ENCODE measurements around the gene CAPN5. TPM values are rescaled to one million over a fixed set of nuclear protein-coding genes. Genes with fewer than 3 reads are reported as not detected.

Gene CAPN5
- total RNA-seq, 1 donor from 2014 or later = 12.8 TPM

GRCh38 chr11:77026221-77026620 lies 40.5 kb upstream of the CAPN5 start:
- Mint-ChIP-seq H3K4me1 (ENCODE audit: unreplicated experiment) (no peaks in the 10 kb centered on the region), H3K4me3 (ENCODE audit: unreplicated experiment) (no peak overlapping the region), H3K36me3 (ENCODE audit: unreplicated experiment) (peaks cover 3% of the 10 kb centered on the region), H3K9me3 (ENCODE audit: unreplicated experiment) (no peaks in the 10 kb centered on the region), H3K27me3 (ENCODE audit: unreplicated experiment) (peaks cover 24% of the 10 kb centered on the region), H3K27ac (ENCODE audit: unreplicated experiment) (no peak overlapping the region)
- TF ChIP-seq, protein P1, sequence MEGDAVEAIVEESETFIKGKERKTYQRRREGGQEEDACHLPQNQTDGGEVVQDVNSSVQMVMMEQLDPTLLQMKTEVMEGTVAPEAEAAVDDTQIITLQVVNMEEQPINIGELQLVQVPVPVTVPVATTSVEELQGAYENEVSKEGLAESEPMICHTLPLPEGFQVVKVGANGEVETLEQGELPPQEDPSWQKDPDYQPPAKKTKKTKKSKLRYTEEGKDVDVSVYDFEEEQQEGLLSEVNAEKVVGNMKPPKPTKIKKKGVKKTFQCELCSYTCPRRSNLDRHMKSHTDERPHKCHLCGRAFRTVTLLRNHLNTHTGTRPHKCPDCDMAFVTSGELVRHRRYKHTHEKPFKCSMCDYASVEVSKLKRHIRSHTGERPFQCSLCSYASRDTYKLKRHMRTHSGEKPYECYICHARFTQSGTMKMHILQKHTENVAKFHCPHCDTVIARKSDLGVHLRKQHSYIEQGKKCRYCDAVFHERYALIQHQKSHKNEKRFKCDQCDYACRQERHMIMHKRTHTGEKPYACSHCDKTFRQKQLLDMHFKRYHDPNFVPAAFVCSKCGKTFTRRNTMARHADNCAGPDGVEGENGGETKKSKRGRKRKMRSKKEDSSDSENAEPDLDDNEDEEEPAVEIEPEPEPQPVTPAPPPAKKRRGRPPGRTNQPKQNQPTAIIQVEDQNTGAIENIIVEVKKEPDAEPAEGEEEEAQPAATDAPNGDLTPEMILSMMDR (IDR thresholded peaks at IDR 0.05) = no peak
- DNase-seq (ENCODE audit: extremely low spot score, unreplicated experiment) = no peak

DNA sequence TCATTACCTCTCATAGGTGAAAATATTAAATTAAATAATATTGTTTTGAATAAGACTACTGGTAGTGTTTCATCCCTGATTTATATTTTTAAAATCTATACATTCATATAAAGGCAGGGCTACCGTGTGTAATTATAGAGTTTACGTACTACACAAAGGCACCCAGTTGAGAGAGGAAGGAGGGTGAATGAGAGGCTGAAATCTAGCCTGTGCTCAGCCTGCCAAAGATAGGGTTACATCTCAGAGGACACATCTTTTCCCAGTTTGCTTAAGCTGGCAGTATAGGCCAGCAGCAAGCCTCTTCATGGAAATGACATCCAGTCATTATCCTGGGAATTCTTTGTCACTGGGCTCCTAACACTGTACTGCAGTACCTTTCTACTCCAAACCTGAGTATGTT lies 40.0 kb upstream of the CAPN5 start:
- Mint-ChIP-seq H3K27ac (ENCODE audit: unreplicated experiment) (no peak overlapping the region), H3K4me3 (ENCODE audit: unreplicated experiment) (no peak overlapping the region), H3K36me3 (ENCODE audit: unreplicated experiment) (peaks cover 2% of the 10 kb centered on the region), H3K27me3 (ENCODE audit: unreplicated experiment) (peaks cover 27% of the 10 kb centered on the region), H3K9me3 (ENCODE audit: unreplicated experiment) (no peaks in the 10 kb centered on the region), H3K4me1 (ENCODE audit: unreplicated experiment) (no peaks in the 10 kb centered on the region)
- TF ChIP-seq, protein P1 (IDR thresholded peaks at IDR 0.05) = no peak
- no peak for DNase-seq (ENCODE audit: extremely low spot score, unreplicated experiment)

GRCh38 chr11:77027275-77027674 lies 39.5 kb upstream of the CAPN5 start:
- TF ChIP-seq, protein P1 (IDR thresholded peaks at IDR 0.05) = no peak
- H3K36me3 Mint-ChIP-seq (ENCODE audit: unreplicated experiment) = no peaks in the 10 kb centered on the region

DNA sequence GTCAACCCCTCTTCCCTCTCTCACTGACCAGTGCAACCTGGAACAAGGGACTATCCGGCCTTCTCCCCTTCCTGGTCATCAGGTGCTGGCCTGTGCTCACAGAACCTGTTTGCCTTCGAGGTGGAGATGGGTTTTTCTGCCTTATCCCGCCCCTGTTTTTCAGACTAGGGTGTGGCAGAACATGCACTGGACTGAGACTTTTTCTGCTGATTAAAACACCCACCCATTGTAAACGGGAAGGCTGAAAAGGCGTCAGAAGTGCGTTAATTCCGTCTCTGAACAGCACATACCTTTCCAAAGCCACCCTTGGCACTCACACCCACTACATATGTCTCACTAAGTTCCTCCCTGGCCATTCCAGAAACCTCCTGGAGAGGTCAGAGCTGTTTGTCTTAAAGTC lies 36.9 kb upstream of the CAPN5 start:
- Mint-ChIP-seq H3K36me3 (ENCODE audit: unreplicated experiment) (no peaks in the 10 kb centered on the region), H3K27me3 (ENCODE audit: unreplicated experiment) (peaks cover 27% of the 10 kb centered on the region), H3K9me3 (ENCODE audit: unreplicated experiment) (no peaks in the 10 kb centered on the region), H3K4me1 (ENCODE audit: unreplicated experiment) (no peaks in the 10 kb centered on the region), H3K4me3 (ENCODE audit: unreplicated experiment) (no peak overlapping the region), H3K27ac (ENCODE audit: unreplicated experiment) (no peak overlapping the region)
- TF ChIP-seq, protein P1 (IDR thresholded peaks at IDR 0.05) = no peak
- no peak for DNase-seq (ENCODE audit: extremely low spot score, unreplicated experiment)

More at GRCh38 chr11:77027275-77027674, 39.5 kb upstream of the CAPN5 start:
- no peak for DNase-seq (ENCODE audit: extremely low spot score, unreplicated experiment)
- H3K4me1 Mint-ChIP-seq (ENCODE audit: unreplicated experiment) = no peaks in the 10 kb centered on the region
- peaks cover 27% of the 10 kb centered on the region for H3K27me3 Mint-ChIP-seq (ENCODE audit: unreplicated experiment)
- no peak overlapping the region for H3K4me3 Mint-ChIP-seq (ENCODE audit: unreplicated experiment)
- no peaks in the 10 kb centered on the region for H3K9me3 Mint-ChIP-seq (ENCODE audit: unreplicated experiment)
- no peak overlapping the region for H3K27ac Mint-ChIP-seq (ENCODE audit: unreplicated experiment)

DNA sequence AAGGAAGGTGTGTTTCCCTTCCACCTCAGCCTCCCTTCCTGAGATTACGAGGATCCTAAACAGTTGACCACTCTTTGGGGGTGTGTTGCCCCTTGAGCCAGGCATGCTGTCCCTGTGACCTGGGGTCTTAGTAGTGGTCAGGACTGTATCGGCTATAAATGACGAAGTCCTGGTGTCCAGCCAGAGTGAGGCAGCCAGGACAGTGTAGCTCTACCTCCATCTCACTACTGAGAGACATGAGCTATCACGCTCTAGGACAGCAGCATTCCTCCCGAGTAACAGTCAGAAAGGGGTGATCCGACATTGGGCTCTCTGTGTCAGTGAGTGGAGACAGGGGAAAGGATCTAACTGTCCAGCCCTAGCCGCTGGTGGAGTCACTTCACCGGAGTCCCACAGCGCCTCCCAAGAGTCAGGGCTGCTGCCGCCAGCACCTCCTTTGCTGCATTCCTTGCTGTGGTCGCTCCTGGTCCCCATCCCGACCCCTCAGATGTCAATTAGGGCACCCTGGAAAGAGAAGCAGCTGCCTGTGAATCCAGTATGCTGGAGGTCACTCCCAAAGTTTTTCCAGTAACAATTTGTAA lies 35.8 kb upstream of the CAPN5 start:
- DNase-seq (ENCODE audit: extremely low spot score, unreplicated experiment) = no peak
- TF ChIP-seq, protein P1 (IDR thresholded peaks at IDR 0.05) = no peak
- no peak overlapping the region for H3K27ac Mint-ChIP-seq (ENCODE audit: unreplicated experiment)
- no peaks in the 10 kb centered on the region for H3K9me3 Mint-ChIP-seq (ENCODE audit: unreplicated experiment)
- no peaks in the 10 kb centered on the region for H3K36me3 Mint-ChIP-seq (ENCODE audit: unreplicated experiment)
- no peaks in the 10 kb centered on the region for H3K4me1 Mint-ChIP-seq (ENCODE audit: unreplicated experiment)
- H3K4me3 Mint-ChIP-seq (ENCODE audit: unreplicated experiment) = no peak overlapping the region
- peaks cover 37% of the 10 kb centered on the region for H3K27me3 Mint-ChIP-seq (ENCODE audit: unreplicated experiment)

Measured in osteocyte (in vitro differentiated cells).